Caco-2 (cell line): Measurements from ENCODE around the gene ARHGAP8. TPM values are rescaled to one million over a fixed set of nuclear protein-coding genes. Genes with fewer than 3 reads are reported as not detected.

Experiments
- BruUV-seq: library from RNA; stranded (reverse); fragments of 400-500 nt; replicated peaks from 2 replicates; lab custom pipeline; 2021; lab: Mats Ljungman, UMichigan
- CTCF ChIA-PET: fragments of 300-600 bp; sonication (Branson Sonifier 250); formaldehyde crosslinking; loops from one replicate; lab custom pipeline; 2022; ENCODE audit warnings: antibody characterized with exemption; lab: Charles Lee
- POLR2A ChIA-PET: fragments of 300-600 bp; sonication (Branson Sonifier 250); formaldehyde crosslinking; loops from one replicate; lab custom pipeline; 2022; ENCODE audit warnings: antibody characterized with exemption; lab: Charles Lee
- DNase-seq, 2 experiments: peaks; one replicate each; pipeline versions ENCODE4 v3.0.0 to v3.0.0-alpha.2; 2020 to 2022
- H3K27me3 ChIP-seq: replicated peaks from 2 replicates; pipeline ENCODE4 v1.6.0; 2011; ENCODE audit warnings: low read length; ENCODE audit not compliant: control insufficient read depth, insufficient read depth
- H3K36me3 ChIP-seq: 2 replicates; pipeline ENCODE4 v1.5.1; 2011; ENCODE audit warnings: low read length; ENCODE audit not compliant: control insufficient read depth, insufficient read depth
- H3K4me1 ChIP-seq: fragments of 250-450 bp; sonication (Bioruptor Pico); 2 replicates; pipeline ENCODE4 v1.5.1; 2020; ENCODE audit warnings: mild to moderate bottlenecking
- H3K4me3 ChIP-seq: 2 replicates; pipeline ENCODE4 v1.5.1; 2011; ENCODE audit warnings: low read depth, mild to moderate bottlenecking, control low read depth, low read length
- H3K9me3 ChIP-seq: fragments of 250-450 bp; sonication (Bioruptor Pico); 2 replicates; pipeline ENCODE4 v1.5.1; 2020; ENCODE audit warnings: mild to moderate bottlenecking, moderate library complexity
- H3K27ac Mint-ChIP-seq: one replicate; pipeline ENCODE4 v1.8.0; 2022; ENCODE audit warnings: mixed read lengths; ENCODE audit not compliant: unreplicated experiment
- H3K27me3 Mint-ChIP-seq: one replicate; pipeline ENCODE4 v1.8.0; 2022; ENCODE audit warnings: mixed read lengths; ENCODE audit not compliant: insufficient read depth, unreplicated experiment
- H3K36me3 Mint-ChIP-seq: one replicate; pipeline ENCODE4 v1.8.0; 2022; ENCODE audit warnings: mild to moderate bottlenecking, mixed read lengths; ENCODE audit not compliant: insufficient read depth, unreplicated experiment
- H3K4me1 Mint-ChIP-seq: one replicate; pipeline ENCODE4 v1.8.0; 2022; ENCODE audit warnings: low read depth, mixed read lengths; ENCODE audit not compliant: unreplicated experiment
- H3K4me3 Mint-ChIP-seq: one replicate; pipeline ENCODE4 v1.8.0; 2022; ENCODE audit warnings: mild to moderate bottlenecking, moderate library complexity, mixed read lengths; ENCODE audit not compliant: unreplicated experiment
- H3K9me3 Mint-ChIP-seq: one replicate; pipeline ENCODE4 v1.8.0; 2022; ENCODE audit warnings: mixed read lengths; ENCODE audit not compliant: unreplicated experiment
- CTCF ChIP-seq, 2 experiments: fragments of 200-600 bp in 1 of 2; IDR thresholded peaks; 1 replicate in 1 of 2; 2 replicates in 1 of 2; pipeline versions ENCODE4 v1.5.1 to v1.8.0; 2011 to 2022; ENCODE audit warnings: antibody characterized with exemption in 1 of 2, control low read depth in 1 of 2, inconsistent platforms in 1 of 2, low read depth in 1 of 2, low read length in 1 of 2, mild to moderate bottlenecking in 1 of 2, moderate library complexity in 1 of 2; ENCODE audit not compliant: insufficient read depth in 1 of 2, severe bottlenecking in 1 of 2, unreplicated experiment in 1 of 2
- intact Hi-C: fragments of 100-400 bp; cut with micrococcal nuclease; formaldehyde crosslinking; loops from one replicate; pipeline ENCODE4 v1.10.0; 2022; ENCODE audit not compliant: unreplicated experiment
- total RNA-seq: library from RNA; stranded (reverse); gene quantifications from 2 replicates; pipeline ENCODE4 v1.2.3, GENCODE V29; 2022

The ARHGAP8 gene
- total RNA-seq, 1 experiment from 2014 or later, result 81.5 TPM

- no TSS peak for BruUV-seq
- no peaks in the 10 kb centered on the region for H3K36me3 ChIP-seq
- peaks cover 19% of the 10 kb centered on the region for H3K9me3 ChIP-seq
- Mint-ChIP-seq H3K27me3 (no peaks in the 10 kb centered on the region), H3K4me3 (no peak overlapping the region), H3K4me1 (no peaks in the 10 kb centered on the region), H3K27ac (no peak overlapping the region), H3K36me3 (peaks cover 50% of the 10 kb centered on the region), H3K9me3 (peaks cover 23% of the 10 kb centered on the region)
- ChIA-PET POLR2A (no interaction called here), CTCF (no interaction called here)
- H3K27me3 ChIP-seq, result no peaks in the 10 kb centered on the region
- no peak for TF ChIP-seq CTCF (IDR thresholded peaks at IDR 0.05; ENCODE audit: insufficient read depth in 1 of 2, low read depth in 1 of 2, low read length in 1 of 2, severe bottlenecking in 1 of 2, unreplicated experiment in 1 of 2)
- intact Hi-C loops, result no loop called here
- no peak overlapping the region for H3K4me3 ChIP-seq
- no peaks in the 10 kb centered on the region for H3K4me1 ChIP-seq
- DNase-seq, result no peak
These were observed 81.7 kb downstream of the ARHGAP8 start for GRCh38 chr22:44834065-44834464.

GRCh38 chr22:44837481-44837880 is 85.1 kb downstream of the ARHGAP8 start:
- Mint-ChIP-seq H3K27me3 (no peaks in the 10 kb centered on the region), H3K36me3 (peaks cover 29% of the 10 kb centered on the region), H3K9me3 (peaks cover 23% of the 10 kb centered on the region), H3K4me3 (no peak overlapping the region), H3K27ac (no peak overlapping the region), H3K4me1 (no peaks in the 10 kb centered on the region)
- no peak for TF ChIP-seq CTCF (IDR thresholded peaks at IDR 0.05; ENCODE audit: insufficient read depth in 1 of 2, low read depth in 1 of 2, low read length in 1 of 2, severe bottlenecking in 1 of 2, unreplicated experiment in 1 of 2)
- ChIA-PET POLR2A (no interaction called here), CTCF (no interaction called here)
- Histone ChIP-seq H3K4me3 (no peak overlapping the region), H3K9me3 (peaks cover 12% of the 10 kb centered on the region), H3K36me3 (no peaks in the 10 kb centered on the region), H3K27me3 (no peaks in the 10 kb centered on the region), H3K4me1 (no peaks in the 10 kb centered on the region)
- DNase-seq, result no peak
- BruUV-seq, result no TSS peak
- intact Hi-C loops, result no loop called here

GRCh38 chr22:44838316-44839016 is 86.1 kb downstream of the ARHGAP8 start:
- peaks cover 21% of the 10 kb centered on the region for H3K36me3 Mint-ChIP-seq
- no TSS peak for BruUV-seq
- peaks cover 16% of the 10 kb centered on the region for H3K9me3 Mint-ChIP-seq
- Histone ChIP-seq H3K36me3 (no peaks in the 10 kb centered on the region), H3K4me1 (no peaks in the 10 kb centered on the region), H3K9me3 (peaks cover 10% of the 10 kb centered on the region), H3K27me3 (no peaks in the 10 kb centered on the region), H3K4me3 (no peak overlapping the region)
- intact Hi-C loops, result no loop called here
- ChIA-PET CTCF (no interaction called here), POLR2A (no interaction called here)
- no peak for DNase-seq
- H3K27me3 Mint-ChIP-seq, result no peaks in the 10 kb centered on the region
- no peak overlapping the region for H3K27ac Mint-ChIP-seq
- no peak for TF ChIP-seq CTCF (IDR thresholded peaks at IDR 0.05; ENCODE audit: insufficient read depth in 1 of 2, low read depth in 1 of 2, low read length in 1 of 2, severe bottlenecking in 1 of 2, unreplicated experiment in 1 of 2)
- no peaks in the 10 kb centered on the region for H3K4me1 Mint-ChIP-seq
- H3K4me3 Mint-ChIP-seq, result no peak overlapping the region
